ENCODE data around the gene MYH15. TPM values are rescaled to one million over a fixed set of nuclear protein-coding genes. Genes with fewer than 3 reads are reported as not detected.

MYH15 gene
- total and polyA plus RNA-seq, 4 donors: 0.01 to 0.08 (median 0.05) TPM; not detected in 1

DNA sequence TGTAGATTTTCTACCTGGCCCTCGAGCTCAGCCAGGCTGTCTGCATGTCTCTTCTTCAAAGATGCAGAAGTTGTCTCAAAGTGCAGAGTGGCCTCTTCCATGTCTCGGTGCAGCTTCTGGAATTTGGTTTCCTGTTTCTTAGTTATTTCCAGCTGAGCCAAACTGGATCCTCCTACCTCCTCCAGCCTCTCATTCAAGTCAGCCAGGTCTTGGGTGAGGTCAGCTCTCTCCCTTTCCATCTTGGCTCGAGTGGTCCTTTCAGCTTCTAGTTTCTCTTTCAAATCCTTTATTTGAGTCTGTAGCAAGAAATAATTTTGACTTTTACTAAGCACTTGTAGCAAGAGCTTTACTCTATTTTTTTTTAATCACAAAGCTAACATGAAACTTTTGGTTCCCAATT, 81.8 kb downstream of the MYH15 start:
- no peaks in the 10 kb centered on the region for H3K4me1 ChIP-seq (ENCODE audit: control insufficient read depth in 4 of 4, insufficient read depth in 4 of 4, low read length in 3 of 4)
- WGBS: 72% methylated on average over 3 of the region's 3 CpGs
- H3K9ac ChIP-seq (ENCODE audit: low read depth in 1 of 2, low read length in 2 of 2): no peak overlapping the region
- H3K36me3 ChIP-seq (ENCODE audit: control insufficient read depth in 4 of 4, insufficient read depth in 3 of 4, low read depth in 1 of 4, low read length in 3 of 4): no peaks in the 10 kb centered on the region
- no peaks in the 10 kb centered on the region for H3K9me3 ChIP-seq (ENCODE audit: control insufficient read depth in 4 of 4, low read length in 3 of 4)
- TF ChIP-seq, protein P1, sequence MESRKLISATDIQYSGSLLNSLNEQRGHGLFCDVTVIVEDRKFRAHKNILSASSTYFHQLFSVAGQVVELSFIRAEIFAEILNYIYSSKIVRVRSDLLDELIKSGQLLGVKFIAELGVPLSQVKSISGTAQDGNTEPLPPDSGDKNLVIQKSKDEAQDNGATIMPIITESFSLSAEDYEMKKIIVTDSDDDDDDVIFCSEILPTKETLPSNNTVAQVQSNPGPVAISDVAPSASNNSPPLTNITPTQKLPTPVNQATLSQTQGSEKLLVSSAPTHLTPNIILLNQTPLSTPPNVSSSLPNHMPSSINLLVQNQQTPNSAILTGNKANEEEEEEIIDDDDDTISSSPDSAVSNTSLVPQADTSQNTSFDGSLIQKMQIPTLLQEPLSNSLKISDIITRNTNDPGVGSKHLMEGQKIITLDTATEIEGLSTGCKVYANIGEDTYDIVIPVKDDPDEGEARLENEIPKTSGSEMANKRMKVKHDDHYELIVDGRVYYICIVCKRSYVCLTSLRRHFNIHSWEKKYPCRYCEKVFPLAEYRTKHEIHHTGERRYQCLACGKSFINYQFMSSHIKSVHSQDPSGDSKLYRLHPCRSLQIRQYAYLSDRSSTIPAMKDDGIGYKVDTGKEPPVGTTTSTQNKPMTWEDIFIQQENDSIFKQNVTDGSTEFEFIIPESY (IDR thresholded peaks at IDR 0.05): no peak
- TF ChIP-seq, protein P2, sequence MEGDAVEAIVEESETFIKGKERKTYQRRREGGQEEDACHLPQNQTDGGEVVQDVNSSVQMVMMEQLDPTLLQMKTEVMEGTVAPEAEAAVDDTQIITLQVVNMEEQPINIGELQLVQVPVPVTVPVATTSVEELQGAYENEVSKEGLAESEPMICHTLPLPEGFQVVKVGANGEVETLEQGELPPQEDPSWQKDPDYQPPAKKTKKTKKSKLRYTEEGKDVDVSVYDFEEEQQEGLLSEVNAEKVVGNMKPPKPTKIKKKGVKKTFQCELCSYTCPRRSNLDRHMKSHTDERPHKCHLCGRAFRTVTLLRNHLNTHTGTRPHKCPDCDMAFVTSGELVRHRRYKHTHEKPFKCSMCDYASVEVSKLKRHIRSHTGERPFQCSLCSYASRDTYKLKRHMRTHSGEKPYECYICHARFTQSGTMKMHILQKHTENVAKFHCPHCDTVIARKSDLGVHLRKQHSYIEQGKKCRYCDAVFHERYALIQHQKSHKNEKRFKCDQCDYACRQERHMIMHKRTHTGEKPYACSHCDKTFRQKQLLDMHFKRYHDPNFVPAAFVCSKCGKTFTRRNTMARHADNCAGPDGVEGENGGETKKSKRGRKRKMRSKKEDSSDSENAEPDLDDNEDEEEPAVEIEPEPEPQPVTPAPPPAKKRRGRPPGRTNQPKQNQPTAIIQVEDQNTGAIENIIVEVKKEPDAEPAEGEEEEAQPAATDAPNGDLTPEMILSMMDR (IDR thresholded peaks at IDR 0.05; ENCODE audit: low read depth, low read length, missing input control): no peak
- TF ChIP-seq YY1 (IDR thresholded peaks at IDR 0.05): no peak
- TF ChIP-seq RAD21 (IDR thresholded peaks at IDR 0.05): no peak
- TF ChIP-seq FOXA2 (IDR thresholded peaks at IDR 0.05): no peak
- no peak for TF ChIP-seq RXRA (IDR thresholded peaks at IDR 0.05)
- TF ChIP-seq EGR1 (IDR thresholded peaks at IDR 0.05; ENCODE audit: low read depth in 2 of 2): no peak
- no peak for TF ChIP-seq SP1 (IDR thresholded peaks at IDR 0.05)
- no peak for DNase-seq (ENCODE audit: low spot score)
- H3K27me3 ChIP-seq (ENCODE audit: control insufficient read depth in 4 of 4, insufficient read depth in 4 of 4, low read length in 3 of 4): no peaks in the 10 kb centered on the region
- no peak overlapping the region for H3K27ac ChIP-seq (ENCODE audit: low read depth in 1 of 2, low read length in 2 of 2)
- no peak overlapping the region for H3K4me3 ChIP-seq (ENCODE audit: low read depth in 1 of 3, low read length in 3 of 3)

DNA sequence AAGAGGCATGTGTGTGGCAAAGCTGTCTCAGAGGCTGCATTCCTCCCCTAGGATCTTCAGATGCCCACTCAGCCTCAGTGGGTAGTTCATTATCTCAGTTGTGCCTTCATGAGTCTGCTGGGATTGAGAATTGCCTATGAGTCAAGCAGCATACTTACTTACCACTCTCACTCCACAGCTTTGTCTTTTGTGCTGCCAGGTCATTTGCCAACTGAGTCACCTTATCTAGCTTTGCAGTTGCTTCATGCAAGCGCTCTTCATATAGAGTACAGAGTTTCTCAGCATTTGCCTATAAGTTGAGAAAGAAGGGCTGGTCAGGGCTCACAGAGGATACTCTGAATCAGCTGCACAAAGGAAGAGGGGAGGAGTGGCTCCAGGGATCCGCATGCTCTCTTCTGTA, 89.5 kb downstream of the MYH15 start:
- no peaks in the 10 kb centered on the region for H3K4me1 ChIP-seq (ENCODE audit: control insufficient read depth in 4 of 4, insufficient read depth in 4 of 4, low read length in 3 of 4)

DNA sequence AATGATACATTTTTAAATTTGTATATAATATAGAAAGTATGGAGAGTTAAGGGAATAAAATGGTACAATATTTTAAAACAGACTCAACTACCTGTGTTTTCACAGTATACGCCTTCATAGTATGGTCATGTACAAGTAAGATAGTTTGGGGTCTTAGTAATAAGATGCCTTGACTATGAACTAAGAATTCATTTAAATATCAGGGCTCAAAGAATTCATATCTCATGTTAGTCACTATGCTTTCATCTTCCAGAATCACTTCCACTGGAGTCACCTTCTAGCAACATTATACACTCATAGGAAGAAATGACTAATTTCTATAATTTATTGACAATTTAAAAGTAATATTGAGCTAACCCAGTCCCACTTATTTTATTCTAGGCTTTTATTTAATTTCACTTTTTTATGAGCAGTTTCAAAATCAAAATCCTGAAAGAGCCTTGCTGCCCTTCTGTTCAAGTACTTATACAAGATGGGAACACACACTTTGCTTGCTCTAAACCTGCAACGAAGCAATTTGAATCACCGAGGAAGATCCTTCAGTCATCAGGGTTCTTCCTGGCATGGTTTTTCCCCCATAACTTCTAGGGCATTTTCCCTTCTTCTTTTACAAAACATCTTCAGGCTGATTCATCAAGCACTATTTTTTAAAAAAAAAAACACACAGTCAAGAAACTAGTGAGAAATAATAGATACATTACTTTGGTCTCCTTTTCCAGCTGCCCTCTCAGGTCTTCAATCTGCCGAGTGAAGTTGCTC, 94.1 kb downstream of the MYH15 start:
- Histone ChIP-seq H3K27me3 (ENCODE audit: control insufficient read depth in 4 of 4, insufficient read depth in 4 of 4, low read length in 3 of 4) (no peaks in the 10 kb centered on the region), H3K27ac (ENCODE audit: low read depth in 1 of 2, low read length in 2 of 2) (no peak overlapping the region), H3K9ac (ENCODE audit: low read depth in 1 of 2, low read length in 2 of 2) (no peak overlapping the region), H3K9me3 (ENCODE audit: control insufficient read depth in 4 of 4, low read length in 3 of 4) (no peaks in the 10 kb centered on the region), H3K4me3 (ENCODE audit: low read depth in 1 of 3, low read length in 3 of 3) (no peak overlapping the region), H3K36me3 (ENCODE audit: control insufficient read depth in 4 of 4, insufficient read depth in 3 of 4, low read depth in 1 of 4, low read length in 3 of 4) (no peaks in the 10 kb centered on the region), H3K4me1 (ENCODE audit: control insufficient read depth in 4 of 4, insufficient read depth in 4 of 4, low read length in 3 of 4) (no peaks in the 10 kb centered on the region)
- WGBS: 89% methylated on average over 4 of the region's 4 CpGs
- DNase-seq (ENCODE audit: low spot score): no peak
- TF ChIP-seq HNF4G (IDR thresholded peaks at IDR 0.05): no peak
- no peak for TF ChIP-seq RAD21 (IDR thresholded peaks at IDR 0.05)
- no peak for TF ChIP-seq NR2F2 (IDR thresholded peaks at IDR 0.05)
- TF ChIP-seq RXRA (IDR thresholded peaks at IDR 0.05): no peak
- TF ChIP-seq, protein P3, sequence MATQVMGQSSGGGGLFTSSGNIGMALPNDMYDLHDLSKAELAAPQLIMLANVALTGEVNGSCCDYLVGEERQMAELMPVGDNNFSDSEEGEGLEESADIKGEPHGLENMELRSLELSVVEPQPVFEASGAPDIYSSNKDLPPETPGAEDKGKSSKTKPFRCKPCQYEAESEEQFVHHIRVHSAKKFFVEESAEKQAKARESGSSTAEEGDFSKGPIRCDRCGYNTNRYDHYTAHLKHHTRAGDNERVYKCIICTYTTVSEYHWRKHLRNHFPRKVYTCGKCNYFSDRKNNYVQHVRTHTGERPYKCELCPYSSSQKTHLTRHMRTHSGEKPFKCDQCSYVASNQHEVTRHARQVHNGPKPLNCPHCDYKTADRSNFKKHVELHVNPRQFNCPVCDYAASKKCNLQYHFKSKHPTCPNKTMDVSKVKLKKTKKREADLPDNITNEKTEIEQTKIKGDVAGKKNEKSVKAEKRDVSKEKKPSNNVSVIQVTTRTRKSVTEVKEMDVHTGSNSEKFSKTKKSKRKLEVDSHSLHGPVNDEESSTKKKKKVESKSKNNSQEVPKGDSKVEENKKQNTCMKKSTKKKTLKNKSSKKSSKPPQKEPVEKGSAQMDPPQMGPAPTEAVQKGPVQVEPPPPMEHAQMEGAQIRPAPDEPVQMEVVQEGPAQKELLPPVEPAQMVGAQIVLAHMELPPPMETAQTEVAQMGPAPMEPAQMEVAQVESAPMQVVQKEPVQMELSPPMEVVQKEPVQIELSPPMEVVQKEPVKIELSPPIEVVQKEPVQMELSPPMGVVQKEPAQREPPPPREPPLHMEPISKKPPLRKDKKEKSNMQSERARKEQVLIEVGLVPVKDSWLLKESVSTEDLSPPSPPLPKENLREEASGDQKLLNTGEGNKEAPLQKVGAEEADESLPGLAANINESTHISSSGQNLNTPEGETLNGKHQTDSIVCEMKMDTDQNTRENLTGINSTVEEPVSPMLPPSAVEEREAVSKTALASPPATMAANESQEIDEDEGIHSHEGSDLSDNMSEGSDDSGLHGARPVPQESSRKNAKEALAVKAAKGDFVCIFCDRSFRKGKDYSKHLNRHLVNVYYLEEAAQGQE (IDR thresholded peaks at IDR 0.05): no peak
- no peak for TF ChIP-seq TAF1 (conservative IDR thresholded peaks at IDR 0.05)
- TF ChIP-seq FOXA1 (IDR thresholded peaks at IDR 0.05): no peak
- TF ChIP-seq GABPA (IDR thresholded peaks at IDR 0.05 in 1 of 2, conservative IDR thresholded peaks at IDR 0.05 in 1 of 2): no peak
- TF ChIP-seq FOXA2 (IDR thresholded peaks at IDR 0.05): no peak
- TF ChIP-seq, protein P4, sequence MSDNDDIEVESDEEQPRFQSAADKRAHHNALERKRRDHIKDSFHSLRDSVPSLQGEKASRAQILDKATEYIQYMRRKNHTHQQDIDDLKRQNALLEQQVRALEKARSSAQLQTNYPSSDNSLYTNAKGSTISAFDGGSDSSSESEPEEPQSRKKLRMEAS (IDR thresholded peaks at IDR 0.05): no peak
- TF ChIP-seq SP1 (IDR thresholded peaks at IDR 0.05): no peak
- TF ChIP-seq EGR1 (IDR thresholded peaks at IDR 0.05; ENCODE audit: low read depth in 2 of 2): no peak
- TF ChIP-seq, protein P2 (IDR thresholded peaks at IDR 0.05; ENCODE audit: low read depth, low read length, missing input control): no peak
- TF ChIP-seq, protein P5, sequence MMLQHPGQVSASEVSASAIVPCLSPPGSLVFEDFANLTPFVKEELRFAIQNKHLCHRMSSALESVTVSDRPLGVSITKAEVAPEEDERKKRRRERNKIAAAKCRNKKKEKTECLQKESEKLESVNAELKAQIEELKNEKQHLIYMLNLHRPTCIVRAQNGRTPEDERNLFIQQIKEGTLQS (IDR thresholded peaks at IDR 0.05): no peak
- TF ChIP-seq YY1 (IDR thresholded peaks at IDR 0.05): no peak

More for the DNA sequence above, 89.5 kb downstream of the MYH15 start:
- no peaks in the 10 kb centered on the region for H3K36me3 ChIP-seq (ENCODE audit: control insufficient read depth in 4 of 4, insufficient read depth in 3 of 4, low read depth in 1 of 4, low read length in 3 of 4)
- H3K4me3 ChIP-seq (ENCODE audit: low read depth in 1 of 3, low read length in 3 of 3): no peak overlapping the region
- H3K27ac ChIP-seq (ENCODE audit: low read depth in 1 of 2, low read length in 2 of 2): no peak overlapping the region
- no peak overlapping the region for H3K9ac ChIP-seq (ENCODE audit: low read depth in 1 of 2, low read length in 2 of 2)
- H3K27me3 ChIP-seq (ENCODE audit: control insufficient read depth in 4 of 4, insufficient read depth in 4 of 4, low read length in 3 of 4): no peaks in the 10 kb centered on the region
- TF ChIP-seq EGR1 (IDR thresholded peaks at IDR 0.05; ENCODE audit: low read depth in 2 of 2): no peak
- TF ChIP-seq SP1 (IDR thresholded peaks at IDR 0.05): no peak
- TF ChIP-seq FOXA1 (IDR thresholded peaks at IDR 0.05): no peak
- H3K9me3 ChIP-seq (ENCODE audit: control insufficient read depth in 4 of 4, low read length in 3 of 4): no peaks in the 10 kb centered on the region
- DNase-seq (ENCODE audit: low spot score): no peak
- over 99% methylated on average over 2 of the region's 2 CpGs for WGBS

All from liver (tissue), 9 donors.